CD8-positive, alpha-beta memory T cell (primary cell): ENCODE measurements around the gene SNX6. TPM values are rescaled to one million over a fixed set of nuclear protein-coding genes. Genes with fewer than 3 reads are reported as not detected.

ENCODE experiments used
- CTCF ChIA-PET: fragments of 350-600 bp; sonication (Branson Sonifier 250); formaldehyde crosslinking; loops from one replicate; lab custom pipeline; 2021; ENCODE audit warnings: antibody characterized with exemption; lab: Charles Lee
- POLR2A ChIA-PET: fragments of 350-600 bp; sonication (Branson Sonifier 250); formaldehyde crosslinking; loops from one replicate; lab custom pipeline; 2021; ENCODE audit warnings: antibody characterized with exemption; lab: Charles Lee
- DNase-seq, 5 donors: peaks; one replicate each; pipeline versions ENCODE4 v3.0.0 to v3.0.0-alpha.2; 2020 to 2022; ENCODE audit warnings: mixed read lengths in 1 of 5
- H3K27ac ChIP-seq: one replicate; pipeline ENCODE4 v1.7.0; 2013; ENCODE audit warnings: low read depth, mild to moderate bottlenecking, low read length, moderate library complexity
- H3K27me3 ChIP-seq: 2 replicates; pipeline ENCODE4 v1.7.0; 2013; ENCODE audit warnings: low read length, mild to moderate bottlenecking; ENCODE audit not compliant: insufficient read depth, poor library complexity, severe bottlenecking
- H3K36me3 ChIP-seq: 2 replicates; pipeline ENCODE4 v1.7.0; 2013; ENCODE audit warnings: mild to moderate bottlenecking, low read length, moderate library complexity; ENCODE audit not compliant: insufficient read depth
- H3K4me1 ChIP-seq: 2 replicates; pipeline ENCODE4 v1.7.0; 2013; ENCODE audit warnings: mild to moderate bottlenecking, low read length, moderate library complexity; ENCODE audit not compliant: insufficient read depth
- H3K4me3 ChIP-seq: 2 replicates; pipeline ENCODE4 v1.7.0; 2013; ENCODE audit warnings: mild to moderate bottlenecking, low read length
- H3K9me3 ChIP-seq: 2 replicates; pipeline ENCODE4 v1.7.0; 2013; ENCODE audit warnings: mild to moderate bottlenecking, low read length
- H3K27ac Mint-ChIP-seq, 8 donors: one replicate each; pipeline ENCODE4 v1.8.0; 2020 to 2021; ENCODE audit warnings: mixed read lengths in 8 of 8, mild to moderate bottlenecking in 6 of 8, inconsistent platforms in 3 of 8, moderate library complexity in 3 of 8
- H3K27me3 Mint-ChIP-seq, 2 donors: one replicate each; pipeline ENCODE4 v1.8.0; 2020 to 2021; ENCODE audit warnings: mixed read lengths in 2 of 2, mild to moderate bottlenecking in 1 of 2, moderate library complexity in 1 of 2
- H3K36me3 Mint-ChIP-seq, 3 donors: one replicate each; pipeline ENCODE4 v1.8.0; 2020 to 2021; ENCODE audit warnings: mixed read lengths in 3 of 3, inconsistent platforms in 1 of 3, mild to moderate bottlenecking in 1 of 3
- H3K4me1 Mint-ChIP-seq, 3 donors: one replicate each; pipeline ENCODE4 v1.8.0; 2020 to 2021; ENCODE audit warnings: mixed read lengths in 3 of 3, inconsistent platforms in 1 of 3, mild to moderate bottlenecking in 1 of 3
- H3K4me3 Mint-ChIP-seq, 7 donors: one replicate each; pipeline ENCODE4 v1.8.0; 2020 to 2021; ENCODE audit warnings: mixed read lengths in 7 of 7, mild to moderate bottlenecking in 6 of 7, moderate library complexity in 4 of 7, inconsistent platforms in 2 of 7
- H3K9me3 Mint-ChIP-seq, 5 donors: one replicate each; pipeline ENCODE4 v1.8.0; 2020 to 2022; ENCODE audit warnings: mixed read lengths in 5 of 5, mild to moderate bottlenecking in 3 of 5, moderate library complexity in 2 of 5, inconsistent platforms in 1 of 5
- polyA plus RNA-seq: library from polyadenylated mRNA; unstranded; fragments of 300-500 nt; fragmentation: Illumina TruSeq; gene quantifications from one replicate; pipeline ENCODE4 v1.2.3, GENCODE V29; 2021
- total RNA-seq, 2 experiments: library from RNA; stranded (reverse); gene quantifications; one replicate each; pipeline ENCODE4 v1.2.3, GENCODE V29; 2021

The SNX6 gene
- total and polyA plus RNA-seq, 3 experiments from 2014 or later = 63.4 to 128 (median 67.1) TPM

DNA sequence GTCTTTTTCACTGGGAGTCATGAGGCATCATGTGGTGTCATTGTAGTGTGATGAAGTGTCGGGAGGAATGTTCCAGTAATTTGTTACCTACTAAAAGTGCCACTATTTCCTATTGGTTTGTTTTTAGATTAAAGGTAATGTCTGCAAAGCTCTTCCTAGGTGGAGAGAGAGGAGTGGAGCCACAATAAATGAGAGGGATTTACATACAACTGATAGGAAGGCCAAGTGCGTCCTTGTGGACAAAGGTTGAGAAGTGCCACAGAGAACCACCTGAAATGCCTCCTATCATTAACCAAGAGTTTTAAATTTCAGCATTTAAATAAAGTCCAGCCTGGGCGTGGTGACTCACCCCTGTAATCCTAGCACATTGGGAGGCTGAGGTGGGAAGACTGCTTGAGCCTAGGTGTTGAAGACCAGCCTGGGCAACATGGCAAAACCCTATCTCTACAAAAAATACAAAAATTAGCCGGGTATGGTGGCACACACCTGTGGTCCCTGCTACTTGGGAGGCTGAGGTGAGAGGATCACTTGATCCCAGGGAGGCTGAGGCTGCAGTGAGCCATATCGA lies 2.5 kb upstream of the SNX6 start:
- CTCF ChIA-PET = no interaction called here

DNA sequence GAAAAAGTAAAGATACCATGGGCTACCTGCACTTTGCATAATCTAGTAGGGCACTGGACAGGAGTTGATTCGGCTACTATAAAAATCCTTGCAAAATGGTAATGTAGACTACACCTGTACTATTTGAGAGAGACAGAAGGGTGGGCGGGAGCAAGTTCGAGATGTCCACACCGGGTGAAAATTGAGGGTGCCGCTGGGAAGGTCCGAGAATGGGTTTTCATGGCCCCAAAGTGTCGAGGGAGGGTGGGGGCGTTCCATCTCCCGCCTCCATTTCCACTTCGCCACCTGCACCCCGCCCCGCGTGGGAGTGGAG lies 648 bp downstream of the SNX6 start:
- Histone ChIP-seq H3K27ac (peak overlapping the region; percentile 95), H3K36me3 (no peaks in the 10 kb centered on the region), H3K9me3 (no peaks in the 10 kb centered on the region), H3K4me1 (peaks cover 20% of the 10 kb centered on the region), H3K4me3 (peak overlapping the region; percentile 87), H3K27me3 (no peaks in the 10 kb centered on the region)
- peak in 1 of 5 donors; percentile 5 for DNase-seq
- ChIA-PET POLR2A (no interaction called here), CTCF (no interaction called here)
- Mint-ChIP-seq H3K9me3 (peaks cover 0 to 3% (median 0%) of the 10 kb centered on the region in 5 donors), H3K4me3 (peak overlapping the region; percentile 90 to 99 (median 98)), H3K27me3 (peaks cover 0 to 6% of the 10 kb centered on the region in 2 donors), H3K36me3 (peaks cover 0 to 27% (median 3%) of the 10 kb centered on the region in 3 donors), H3K4me1 (peaks cover 23 to 42% (median 42%) of the 10 kb centered on the region in 3 donors), H3K27ac (peak overlapping the region; percentile 78 to 98 (median 96))

More for the DNA sequence above, 2.5 kb upstream of the SNX6 start:
- no peaks in the 10 kb centered on the region for H3K9me3 ChIP-seq
- H3K4me3 ChIP-seq = no peak overlapping the region
- Mint-ChIP-seq H3K27me3 (peaks cover 4 to 10% of the 10 kb centered on the region in 2 donors), H3K4me3 (peak overlapping the region in 3 of 7 donors; percentile 20 to 82 (median 78)), H3K9me3 (peaks cover 0 to 3% (median 0%) of the 10 kb centered on the region in 5 donors), H3K4me1 (peaks cover 14 to 27% (median 25%) of the 10 kb centered on the region in 3 donors), H3K36me3 (peaks cover 0 to 12% (median 0%) of the 10 kb centered on the region in 3 donors), H3K27ac (peak overlapping the region in 3 of 8 donors; percentile 24 to 45 (median 43))
- H3K36me3 ChIP-seq = no peaks in the 10 kb centered on the region
- H3K27me3 ChIP-seq = no peaks in the 10 kb centered on the region
- no peak overlapping the region for H3K27ac ChIP-seq
- POLR2A ChIA-PET = no interaction called here
- peaks cover 11% of the 10 kb centered on the region for H3K4me1 ChIP-seq
- DNase-seq = no peak

DNA sequence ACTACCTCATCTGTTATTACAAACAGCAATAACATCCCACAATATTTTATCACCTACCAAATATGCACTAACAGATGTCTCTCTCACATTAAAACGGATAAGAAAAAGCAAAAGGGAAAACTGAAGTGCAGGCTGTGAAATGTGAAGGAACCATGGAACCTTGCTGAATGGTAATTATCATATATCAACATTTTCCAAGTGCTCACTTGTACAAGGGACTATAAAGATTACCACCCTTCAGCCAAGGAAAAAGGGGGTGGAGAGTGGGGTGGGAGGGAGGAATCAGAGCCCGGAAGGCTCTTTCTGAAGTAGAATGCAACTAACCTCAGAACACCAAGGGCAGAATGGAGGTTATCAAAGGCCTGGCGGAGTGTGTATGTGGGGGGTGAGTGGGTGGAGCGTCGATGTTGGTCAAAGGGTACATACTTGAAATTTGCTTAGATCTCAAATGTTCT lies 1.2 kb downstream of the SNX6 start:
- H3K27me3 ChIP-seq = no peaks in the 10 kb centered on the region
- H3K9me3 ChIP-seq = no peaks in the 10 kb centered on the region
- peak overlapping the region; percentile 95 for H3K27ac ChIP-seq
- DNase-seq = peak in 3 of 5 donors; percentile 6 to 40 (median 26)
- peak overlapping the region; percentile 87 for H3K4me3 ChIP-seq
- H3K9me3 Mint-ChIP-seq = peaks cover 0 to 3% (median 0%) of the 10 kb centered on the region in 5 donors
- peaks cover under 1% of the 10 kb centered on the region for H3K36me3 ChIP-seq
- ChIA-PET CTCF (no interaction called here), POLR2A (no interaction called here)
- peaks cover 20% of the 10 kb centered on the region for H3K4me1 ChIP-seq
- H3K4me3 Mint-ChIP-seq = peak overlapping the region; percentile 90 to 99 (median 98)
- H3K27ac Mint-ChIP-seq = peak overlapping the region; percentile 67 to 98 (median 96)
- H3K4me1 Mint-ChIP-seq = peaks cover 24 to 44% (median 43%) of the 10 kb centered on the region in 3 donors
- H3K36me3 Mint-ChIP-seq = peaks cover 0 to 32% (median 3%) of the 10 kb centered on the region in 3 donors
- H3K27me3 Mint-ChIP-seq = peaks cover 0 to under 1% of the 10 kb centered on the region in 2 donors

DNA sequence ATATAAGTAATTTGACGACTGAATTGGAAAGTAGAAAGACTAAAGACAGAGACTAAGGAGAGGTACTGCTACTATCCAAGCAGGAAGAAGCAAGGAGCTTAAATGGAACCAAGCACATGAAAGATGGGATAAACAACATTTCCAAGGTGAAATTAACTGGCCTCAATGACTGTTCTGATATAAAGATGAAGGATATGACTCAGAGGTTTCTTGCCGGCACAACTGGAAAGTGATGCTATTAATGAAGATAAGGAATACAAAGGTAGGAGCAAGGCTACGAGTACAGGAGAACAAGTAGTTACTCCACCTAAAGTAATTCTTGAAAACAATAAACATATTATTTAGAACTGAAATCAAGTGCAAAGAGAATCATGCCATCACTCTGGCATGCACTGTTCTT lies 6.4 kb downstream of the SNX6 start:
- CTCF ChIA-PET = no interaction called here
- H3K9me3 Mint-ChIP-seq = no peaks in the 10 kb centered on the region

DNA sequence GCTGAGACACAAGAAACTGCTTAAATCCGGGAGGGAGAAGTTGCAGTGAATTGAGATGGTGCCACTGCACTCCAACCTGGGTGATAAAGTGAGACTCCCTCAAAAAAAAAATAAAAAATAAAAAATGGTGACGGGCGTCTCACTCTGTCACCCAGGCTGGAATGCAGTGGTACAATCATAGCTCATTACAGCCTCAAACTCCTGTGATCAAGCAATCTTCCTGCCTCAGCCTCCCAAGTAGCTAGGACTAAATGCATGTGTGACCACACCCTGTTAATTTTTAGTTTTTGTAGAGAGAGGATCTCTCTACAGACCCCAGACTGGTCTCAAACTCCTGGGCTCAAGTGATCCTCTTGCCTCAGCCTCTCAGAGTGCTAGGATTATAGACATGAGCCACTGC lies 9.1 kb downstream of the SNX6 start:
- peak overlapping the region in 5 of 8 donors; percentile 52 to 84 (median 66) for H3K27ac Mint-ChIP-seq
- CTCF ChIA-PET = interaction anchor here (0.8 kb wide), 1 partner anchor 22 kb away, joined by 3 read pairs; no protein-coding TSS in a partner anchor
- H3K4me3 Mint-ChIP-seq = no peak overlapping the region
- peaks cover 0 to 66% (median 14%) of the 10 kb centered on the region in 3 donors for H3K36me3 Mint-ChIP-seq
- Histone ChIP-seq H3K27me3 (no peaks in the 10 kb centered on the region), H3K4me1 (peaks cover 10% of the 10 kb centered on the region), H3K36me3 (peaks cover 10% of the 10 kb centered on the region), H3K27ac (no peak overlapping the region), H3K9me3 (no peaks in the 10 kb centered on the region), H3K4me3 (no peak overlapping the region)
- no peaks in the 10 kb centered on the region for H3K27me3 Mint-ChIP-seq
- H3K4me1 Mint-ChIP-seq = peaks cover 45 to 67% (median 62%) of the 10 kb centered on the region in 3 donors
- POLR2A ChIA-PET = no interaction called here
- H3K9me3 Mint-ChIP-seq = no peaks in the 10 kb centered on the region
- DNase-seq = no peak

More for the DNA sequence above, 6.4 kb downstream of the SNX6 start:
- Mint-ChIP-seq H3K4me1 (peaks cover 46 to 68% (median 64%) of the 10 kb centered on the region in 3 donors), H3K27ac (peak overlapping the region in 2 of 8 donors; percentile 40), H3K4me3 (peak overlapping the region in 1 of 7 donors; percentile 56), H3K36me3 (peaks cover 0 to 61% (median 13%) of the 10 kb centered on the region in 3 donors), H3K27me3 (no peaks in the 10 kb centered on the region)
- no peak overlapping the region for H3K4me3 ChIP-seq
- peaks cover 22% of the 10 kb centered on the region for H3K4me1 ChIP-seq
- no peak for DNase-seq
- no peaks in the 10 kb centered on the region for H3K9me3 ChIP-seq
- POLR2A ChIA-PET = interaction anchor here (0.6 kb wide), 1 partner anchor 30 kb away, joined by 3 read pairs; no protein-coding TSS in a partner anchor
- peaks cover 10% of the 10 kb centered on the region for H3K36me3 ChIP-seq
- H3K27me3 ChIP-seq = no peaks in the 10 kb centered on the region
- no peak overlapping the region for H3K27ac ChIP-seq

DNA sequence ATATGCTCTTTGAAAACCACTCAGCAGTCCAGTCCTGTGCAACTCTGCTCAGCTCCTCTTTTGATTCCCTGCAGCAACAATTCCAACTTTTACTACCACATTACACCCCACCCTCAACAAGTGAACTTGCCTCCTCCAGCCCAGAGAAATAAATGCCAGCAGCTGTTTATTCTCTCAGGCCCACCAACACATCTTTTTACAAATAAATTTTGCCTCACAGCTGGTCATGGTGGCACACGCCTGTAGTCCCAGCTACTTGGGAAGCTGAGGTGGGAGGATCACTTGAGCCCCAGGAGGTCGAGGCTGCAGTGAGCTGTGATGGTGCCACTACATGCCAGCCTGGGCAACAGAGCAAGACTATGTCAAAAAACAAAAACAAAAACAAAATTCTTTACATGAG lies 9.8 kb downstream of the SNX6 start:
- no peak overlapping the region for H3K4me3 ChIP-seq
- H3K27me3 ChIP-seq = no peaks in the 10 kb centered on the region
- H3K9me3 ChIP-seq = no peaks in the 10 kb centered on the region
- H3K4me1 ChIP-seq = peaks cover 16% of the 10 kb centered on the region
- H3K27me3 Mint-ChIP-seq = no peaks in the 10 kb centered on the region
- H3K36me3 Mint-ChIP-seq = peaks cover 0 to 65% (median 12%) of the 10 kb centered on the region in 3 donors
- H3K36me3 ChIP-seq = peaks cover 10% of the 10 kb centered on the region
- peak overlapping the region in 1 of 7 donors; percentile 2 for H3K4me3 Mint-ChIP-seq
- H3K27ac ChIP-seq = no peak overlapping the region
- CTCF ChIA-PET = interaction anchor here (0.8 kb wide), 1 partner anchor 21 kb away, joined by 3 read pairs; no protein-coding TSS in a partner anchor
- POLR2A ChIA-PET = no interaction called here
- no peak for DNase-seq
- no peaks in the 10 kb centered on the region for H3K9me3 Mint-ChIP-seq
- peak overlapping the region in 4 of 8 donors; percentile 42 to 85 (median 66) for H3K27ac Mint-ChIP-seq
- H3K4me1 Mint-ChIP-seq = peaks cover 46 to 68% (median 65%) of the 10 kb centered on the region in 3 donors

DNA sequence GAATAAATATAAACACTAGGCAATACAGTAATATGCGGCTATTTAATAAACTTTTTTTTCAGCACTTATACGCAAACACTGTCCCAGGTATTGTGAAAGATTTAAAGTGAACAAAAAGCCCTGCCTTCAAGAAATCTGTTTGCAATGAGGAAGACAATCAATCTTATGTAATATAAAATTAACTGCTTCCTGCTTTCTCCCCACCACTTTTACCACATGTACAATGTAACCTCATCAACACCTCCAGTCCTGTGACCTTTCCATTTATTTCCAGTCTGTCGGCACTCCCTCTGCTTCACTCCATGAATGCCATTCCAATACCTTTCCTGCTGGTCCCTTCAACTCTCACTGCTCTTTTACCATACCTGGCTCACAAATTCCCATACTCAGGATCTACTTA lies 10.5 kb downstream of the SNX6 start:
- POLR2A ChIA-PET = no interaction called here
- Mint-ChIP-seq H3K4me3 (peak overlapping the region in 1 of 7 donors; percentile 41), H3K27me3 (no peaks in the 10 kb centered on the region), H3K36me3 (peaks cover 0 to 62% (median 12%) of the 10 kb centered on the region in 3 donors), H3K27ac (peak overlapping the region in 7 of 8 donors; percentile 10 to 79 (median 27)), H3K9me3 (no peaks in the 10 kb centered on the region), H3K4me1 (peaks cover 48 to 68% (median 67%) of the 10 kb centered on the region in 3 donors)
- H3K9me3 ChIP-seq = no peaks in the 10 kb centered on the region
- DNase-seq = no peak
- CTCF ChIA-PET = no interaction called here
- H3K27me3 ChIP-seq = no peaks in the 10 kb centered on the region
- H3K4me1 ChIP-seq = peaks cover 21% of the 10 kb centered on the region
- H3K27ac ChIP-seq = no peak overlapping the region
- H3K36me3 ChIP-seq = peaks cover 10% of the 10 kb centered on the region
- no peak overlapping the region for H3K4me3 ChIP-seq

DNA sequence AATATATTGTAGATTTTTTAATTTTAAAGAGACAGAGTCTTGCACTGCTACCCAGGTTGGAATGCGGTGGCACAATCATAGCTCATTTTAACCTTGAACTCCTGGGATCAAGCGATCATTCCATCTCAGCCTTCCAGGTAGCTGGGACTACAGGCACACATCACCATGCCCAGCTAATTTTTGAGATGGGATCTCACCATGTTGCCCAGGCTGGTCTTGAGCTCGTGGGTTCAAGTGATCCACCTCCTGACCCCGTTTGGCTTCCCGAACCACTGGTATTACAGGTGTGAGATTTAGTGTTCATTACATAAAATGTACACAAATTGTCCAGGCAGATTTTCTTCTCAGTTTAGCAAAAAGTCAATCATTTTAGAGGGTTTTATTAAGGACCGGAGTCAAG lies 13.6 kb downstream of the SNX6 start:
- no peaks in the 10 kb centered on the region for H3K9me3 ChIP-seq
- ChIA-PET CTCF (interaction anchor here (0.6 kb wide), 1 partner anchor 158 kb away, joined by 3 read pairs; no protein-coding TSS in a partner anchor), POLR2A (no interaction called here)
- peak overlapping the region in 1 of 8 donors; percentile 57 for H3K27ac Mint-ChIP-seq
- peaks cover 0 to 53% (median 6%) of the 10 kb centered on the region in 3 donors for H3K36me3 Mint-ChIP-seq
- H3K27me3 ChIP-seq = no peaks in the 10 kb centered on the region
- H3K27me3 Mint-ChIP-seq = no peaks in the 10 kb centered on the region
- H3K9me3 Mint-ChIP-seq = no peaks in the 10 kb centered on the region
- H3K4me3 Mint-ChIP-seq = no peak overlapping the region
- peaks cover 33 to 53% (median 51%) of the 10 kb centered on the region in 3 donors for H3K4me1 Mint-ChIP-seq
- H3K4me3 ChIP-seq = no peak overlapping the region
- H3K4me1 ChIP-seq = peaks cover 21% of the 10 kb centered on the region
- no peak overlapping the region for H3K27ac ChIP-seq
- no peak for DNase-seq
- H3K36me3 ChIP-seq = no peaks in the 10 kb centered on the region
